Measurements from ENCODE around the gene CCDC85A. TPM values are rescaled to one million over a fixed set of nuclear protein-coding genes. Genes with fewer than 3 reads are reported as not detected.

Gene CCDC85A

DNA sequence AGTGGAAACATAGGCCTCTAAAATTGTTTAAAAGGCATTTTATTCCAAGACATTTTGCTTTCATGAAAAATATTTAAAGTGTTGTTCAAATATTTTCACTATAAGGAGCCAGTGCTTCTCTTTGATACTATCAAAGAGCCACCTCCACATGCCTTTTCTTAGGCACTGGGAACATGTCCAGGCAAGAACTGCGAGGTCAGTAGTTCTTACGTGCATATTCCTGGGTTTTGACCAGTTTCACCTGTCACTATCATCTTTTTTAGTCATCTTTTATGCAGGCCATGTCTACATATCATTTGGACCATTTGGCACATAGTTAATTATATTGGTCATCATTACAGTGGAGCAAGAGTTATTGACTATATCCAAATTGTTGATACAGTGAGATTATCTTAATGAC lies 195.3 kb downstream of the CCDC85A start:
- Histone ChIP-seq H3K4me3 (ENCODE audit: low read length) (no peak overlapping the region), H3K9me3 (replicated peaks; ENCODE audit: low read length) (no peaks in the 10 kb centered on the region), H3K9ac (ENCODE audit: low read depth, low read length) (no peak overlapping the region), H3K27me3 (ENCODE audit: control insufficient read depth, insufficient read depth, low read length) (no peaks in the 10 kb centered on the region), H3K4me1 (ENCODE audit: control insufficient read depth, insufficient read depth, low read length) (peaks cover 9% of the 10 kb centered on the region), H3K4me2 (ENCODE audit: low read length) (no peak overlapping the region), H3K36me3 (ENCODE audit: insufficient read depth, low read length) (peaks cover 3% of the 10 kb centered on the region)

DNA sequence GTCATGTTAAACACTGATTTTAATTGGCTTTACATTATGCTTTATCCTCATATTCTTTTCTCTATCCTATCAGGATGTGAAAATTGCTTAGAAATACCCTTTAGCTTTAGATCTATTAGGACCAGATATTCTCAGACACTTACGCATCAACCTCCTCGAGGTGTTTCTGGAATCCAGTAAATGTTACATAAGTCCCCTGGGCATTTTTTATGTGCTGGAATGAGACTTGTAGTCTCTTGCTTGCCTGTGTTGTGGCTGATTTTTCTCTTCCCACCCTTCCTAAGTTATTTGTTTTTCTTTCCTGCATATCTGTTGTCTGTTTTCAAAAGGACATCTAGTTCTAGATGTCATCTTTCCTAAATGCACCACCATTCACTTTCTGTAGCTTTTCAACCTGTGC lies 197.1 kb downstream of the CCDC85A start:
- peaks cover 15% of the 10 kb centered on the region for H3K36me3 ChIP-seq (ENCODE audit: insufficient read depth, low read length)
- no peaks in the 10 kb centered on the region for H3K9me3 ChIP-seq (replicated peaks; ENCODE audit: low read length)
- H3K4me1 ChIP-seq (ENCODE audit: control insufficient read depth, insufficient read depth, low read length), result peaks cover 16% of the 10 kb centered on the region
- H3K4me3 ChIP-seq (ENCODE audit: low read length), result no peak overlapping the region
- H3K4me2 ChIP-seq (ENCODE audit: low read length), result no peak overlapping the region
- no peaks in the 10 kb centered on the region for H3K27me3 ChIP-seq (ENCODE audit: control insufficient read depth, insufficient read depth, low read length)
- no peak overlapping the region for H3K9ac ChIP-seq (ENCODE audit: low read depth, low read length)

DNA sequence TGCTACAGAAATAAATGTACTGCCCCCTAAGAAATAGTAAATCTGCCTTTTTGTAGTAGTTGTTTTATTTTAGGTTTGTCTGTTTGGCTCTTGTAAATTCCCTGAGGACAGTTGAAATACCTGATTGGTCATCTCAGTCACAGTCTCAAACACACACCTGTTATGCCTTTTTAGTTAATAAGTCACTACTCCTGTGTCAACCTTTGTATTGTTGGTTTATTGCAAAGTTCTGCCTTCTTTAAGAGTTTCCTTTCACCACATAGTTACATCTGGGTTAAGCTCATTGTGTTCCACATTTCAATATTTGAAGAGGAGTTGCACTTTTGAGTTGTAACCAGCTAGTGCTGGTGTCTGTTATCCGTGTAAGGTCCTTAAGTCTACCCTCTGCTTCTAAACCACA lies 198.7 kb downstream of the CCDC85A start:
- Histone ChIP-seq H3K4me2 (ENCODE audit: low read length) (no peak overlapping the region), H3K4me1 (ENCODE audit: control insufficient read depth, insufficient read depth, low read length) (peaks cover 7% of the 10 kb centered on the region), H3K9me3 (replicated peaks; ENCODE audit: low read length) (no peaks in the 10 kb centered on the region), H3K36me3 (ENCODE audit: insufficient read depth, low read length) (peaks cover 15% of the 10 kb centered on the region), H3K27me3 (ENCODE audit: control insufficient read depth, insufficient read depth, low read length) (no peaks in the 10 kb centered on the region), H3K9ac (ENCODE audit: low read depth, low read length) (no peak overlapping the region), H3K4me3 (ENCODE audit: low read length) (no peak overlapping the region)

DNA sequence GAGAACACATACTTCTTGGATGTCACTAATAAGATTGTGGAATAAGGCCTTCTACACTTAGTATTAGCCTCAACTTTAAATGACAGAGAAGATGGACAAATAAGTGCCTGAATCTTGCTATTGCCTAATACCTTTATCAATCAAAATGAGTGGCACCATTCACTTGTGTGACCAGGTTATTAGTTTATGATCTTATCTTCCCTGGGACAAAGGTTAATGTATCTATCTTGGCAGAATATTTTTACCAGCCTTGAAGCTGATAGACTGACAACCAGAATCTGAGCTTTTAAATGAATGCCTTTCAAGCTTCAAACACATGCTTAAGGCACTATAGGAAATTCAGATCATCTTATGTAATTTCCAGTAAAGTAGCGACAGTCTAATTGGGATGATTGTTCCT lies 202.9 kb downstream of the CCDC85A start:
- H3K9me3 ChIP-seq (replicated peaks; ENCODE audit: low read length), result no peaks in the 10 kb centered on the region
- H3K36me3 ChIP-seq (ENCODE audit: insufficient read depth, low read length), result peaks cover 15% of the 10 kb centered on the region
- no peaks in the 10 kb centered on the region for H3K27me3 ChIP-seq (ENCODE audit: control insufficient read depth, insufficient read depth, low read length)
- H3K4me1 ChIP-seq (ENCODE audit: control insufficient read depth, insufficient read depth, low read length), result peaks cover 7% of the 10 kb centered on the region
- H3K4me2 ChIP-seq (ENCODE audit: low read length), result no peak overlapping the region
- no peak overlapping the region for H3K9ac ChIP-seq (ENCODE audit: low read depth, low read length)
- no peak overlapping the region for H3K4me3 ChIP-seq (ENCODE audit: low read length)

DNA sequence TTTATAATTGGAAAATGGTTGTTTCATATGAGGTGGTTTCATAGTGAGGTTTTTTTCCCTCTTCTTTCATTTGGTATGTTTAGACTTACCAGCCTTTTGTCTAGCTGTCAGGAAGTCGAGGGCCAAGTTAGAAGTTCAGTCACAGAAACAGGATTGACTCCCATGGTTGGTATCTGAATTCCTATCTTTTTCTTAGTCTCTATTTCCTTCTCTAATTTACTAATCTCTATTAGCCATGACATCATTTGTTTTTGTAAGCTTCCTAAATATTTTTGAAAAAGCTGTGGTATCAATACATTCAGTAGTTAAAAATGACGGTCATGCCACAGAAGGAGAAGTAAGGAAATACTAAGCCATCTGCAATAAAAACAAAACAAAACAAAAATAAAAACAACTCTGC lies 206.9 kb downstream of the CCDC85A start:
- Histone ChIP-seq H3K27me3 (ENCODE audit: control insufficient read depth, insufficient read depth, low read length) (no peaks in the 10 kb centered on the region), H3K36me3 (ENCODE audit: insufficient read depth, low read length) (no peaks in the 10 kb centered on the region), H3K4me2 (ENCODE audit: low read length) (no peak overlapping the region), H3K9ac (ENCODE audit: low read depth, low read length) (no peak overlapping the region), H3K4me1 (ENCODE audit: control insufficient read depth, insufficient read depth, low read length) (no peaks in the 10 kb centered on the region), H3K4me3 (ENCODE audit: low read length) (no peak overlapping the region), H3K9me3 (replicated peaks; ENCODE audit: low read length) (no peaks in the 10 kb centered on the region)

DNA sequence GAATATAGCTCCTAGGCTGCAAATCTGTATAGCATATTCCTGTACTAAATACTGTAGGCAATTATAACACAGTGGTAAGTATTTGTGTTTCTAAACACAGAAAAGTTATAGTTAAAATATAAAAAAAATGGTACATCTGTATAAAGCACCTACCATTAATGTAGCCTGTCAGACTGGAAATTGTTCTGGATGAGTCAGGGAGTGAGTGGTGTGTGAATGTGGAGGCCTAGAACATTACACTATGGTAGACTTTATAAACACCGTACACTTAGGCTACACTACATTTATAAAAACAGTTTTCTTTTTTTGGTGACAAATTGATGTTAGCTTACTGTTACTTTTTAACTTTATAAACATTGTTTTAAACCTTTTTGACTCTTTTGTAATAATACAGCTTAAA lies 226.3 kb downstream of the CCDC85A start:
- Histone ChIP-seq H3K4me3 (ENCODE audit: low read length) (no peak overlapping the region), H3K36me3 (ENCODE audit: insufficient read depth, low read length) (no peaks in the 10 kb centered on the region), H3K9me3 (replicated peaks; ENCODE audit: low read length) (no peaks in the 10 kb centered on the region), H3K9ac (ENCODE audit: low read depth, low read length) (no peak overlapping the region), H3K4me2 (ENCODE audit: low read length) (no peak overlapping the region), H3K27me3 (ENCODE audit: control insufficient read depth, insufficient read depth, low read length) (no peaks in the 10 kb centered on the region), H3K4me1 (ENCODE audit: control insufficient read depth, insufficient read depth, low read length) (no peaks in the 10 kb centered on the region)

DNA sequence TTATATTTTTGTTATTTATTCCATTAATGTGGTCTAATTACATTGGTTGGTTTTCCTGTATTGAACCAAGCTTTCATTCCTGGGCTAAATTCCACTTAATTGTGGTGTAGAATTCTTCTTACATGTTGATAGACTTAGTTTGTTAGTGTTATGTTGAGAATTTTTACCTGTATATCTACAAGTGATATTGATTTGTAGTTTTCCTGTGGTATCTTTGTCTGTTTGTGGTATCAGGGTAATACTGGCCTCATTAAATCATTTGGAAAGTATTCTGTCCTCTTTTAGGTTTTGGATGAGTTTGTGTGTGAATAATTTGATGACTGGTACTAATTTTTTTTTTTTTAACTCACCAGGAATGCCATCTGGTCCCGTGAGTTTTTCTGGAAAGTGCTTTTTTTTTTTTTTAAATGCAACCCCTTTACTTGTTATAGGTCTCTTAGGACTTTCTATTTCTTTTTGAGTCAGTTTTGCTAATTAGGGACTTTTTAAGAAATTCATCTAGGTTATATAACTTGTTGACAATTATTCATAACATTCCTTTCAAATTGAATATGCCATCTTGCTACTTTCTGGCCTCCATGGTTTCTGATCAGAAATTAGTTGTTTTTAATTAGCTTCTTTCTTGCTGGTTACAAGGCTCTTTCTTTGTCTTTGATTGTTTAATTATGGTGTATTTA lies 232.8 kb downstream of the CCDC85A start:
- Histone ChIP-seq H3K9ac (ENCODE audit: low read depth, low read length) (no peak overlapping the region), H3K4me3 (ENCODE audit: low read length) (no peak overlapping the region), H3K36me3 (ENCODE audit: insufficient read depth, low read length) (no peaks in the 10 kb centered on the region), H3K9me3 (replicated peaks; ENCODE audit: low read length) (no peaks in the 10 kb centered on the region), H3K4me1 (ENCODE audit: control insufficient read depth, insufficient read depth, low read length) (no peaks in the 10 kb centered on the region), H3K27me3 (ENCODE audit: control insufficient read depth, insufficient read depth, low read length) (no peaks in the 10 kb centered on the region), H3K4me2 (ENCODE audit: low read length) (no peak overlapping the region)

Small RNA genes within 50 kb of the gene (small RNA-seq; reads per million reads assigned to genes)
- gene RNA5SP93, result not detected
